HG02571 (cell line): ENCODE results near the gene ETF1.

Experiments
- ATAC-seq: cut with Tn5 transposase; IDR thresholded peaks from one replicate; pipeline ENCODE4 v1.9.1; 2021; ENCODE audit warnings: mild to moderate bottlenecking, moderate library complexity; ENCODE audit not compliant: unreplicated experiment

Gene ETF1

GRCh38 chr5:138465261-138466124, 77.5 kb downstream of the ETF1 start, which contains the start of gene EGR1:
Gene EGR1, plus strand, starts transcription at chr5:138465479. Its CDS starts 283 bp downstream, at chr5:138465762.
- peak; percentile 57 for ATAC-seq

GRCh38 chr5:138464388-138465260, 78.4 kb downstream of the ETF1 start:
- peak; percentile 65 for ATAC-seq

DNA sequence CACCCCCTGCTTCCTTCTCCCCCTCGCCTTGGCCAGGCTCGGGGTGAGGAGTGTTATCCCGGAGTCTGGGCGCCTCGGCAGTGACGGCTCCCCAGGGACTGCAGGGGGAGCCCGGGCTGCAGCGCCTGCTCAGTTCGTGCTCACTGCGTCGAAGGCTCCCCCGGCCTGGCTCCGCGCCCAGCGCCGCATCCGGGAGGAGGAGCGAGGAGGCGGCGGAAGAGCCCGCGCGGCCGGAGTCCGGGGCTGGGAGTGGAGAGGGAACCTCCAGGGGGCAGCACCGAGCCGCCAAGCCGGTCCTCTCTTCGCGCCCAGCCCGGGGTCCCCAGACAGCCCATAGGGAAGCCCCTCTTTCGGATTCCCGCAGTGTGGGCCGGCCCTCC, 79.0 kb downstream of the ETF1 start:
- ATAC-seq: peak; percentile 39

GRCh38 chr5:138463419-138464007, 79.5 kb downstream of the ETF1 start:
- no peak for ATAC-seq

- no peak for ATAC-seq
Measured at GRCh38 chr5:138461343-138462125, 81.5 kb downstream of the ETF1 start.

- no peak for ATAC-seq
Measured at GRCh38 chr5:138460032-138460693, 82.9 kb downstream of the ETF1 start.

GRCh38 chr5:138459311-138459933, 83.6 kb downstream of the ETF1 start:
- no peak for ATAC-seq

GRCh38 chr5:138458856-138459255, 84.2 kb downstream of the ETF1 start:
- ATAC-seq: no peak

GRCh38 chr5:138458384-138458783, 84.7 kb downstream of the ETF1 start:
- no peak for ATAC-seq

DNA sequence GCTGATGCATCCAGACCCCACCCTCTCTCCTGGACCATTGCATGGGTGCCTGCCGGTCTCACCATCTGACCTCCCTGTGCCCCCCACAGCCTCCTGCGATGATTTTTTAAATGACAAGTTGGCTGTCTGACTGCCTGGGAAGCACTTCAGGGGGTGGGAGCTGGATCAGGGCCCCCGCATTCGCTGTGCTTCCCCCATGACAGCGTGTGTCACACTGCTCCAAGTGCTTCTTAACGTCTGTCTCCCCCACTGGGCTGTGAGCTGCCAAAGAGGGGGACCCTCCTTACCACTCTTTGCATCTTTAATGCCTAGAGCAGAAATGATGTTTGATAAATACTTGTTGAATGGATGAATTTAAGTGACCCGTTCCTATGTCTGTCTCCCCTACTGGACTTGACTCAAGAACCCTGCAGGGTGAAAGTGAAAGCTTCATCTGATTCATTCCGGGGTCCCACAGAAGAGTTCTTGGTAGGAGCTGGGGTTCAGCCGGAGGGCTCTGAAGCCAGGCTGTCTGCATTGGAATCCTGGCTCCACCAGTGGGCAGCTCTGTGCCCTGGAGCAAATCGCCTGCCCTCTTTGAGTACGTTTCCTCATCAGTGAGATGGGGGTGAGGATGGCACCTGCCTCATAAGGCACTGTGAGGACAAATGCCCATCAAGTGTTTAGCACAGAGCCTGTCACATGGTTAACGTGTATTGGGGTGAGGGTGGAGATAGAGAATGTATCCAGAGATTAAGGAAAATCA, 85.3 kb downstream of the ETF1 start:
- ATAC-seq: no peak
